WI38 (cell line): ENCODE data around the gene RHBDD1.
"Not testable (repeated sequence)": the region's sequence is repeated elsewhere in the genome, so short reads cannot be mapped to it uniquely, and the experiment has no call there.

ENCODE experiments used
- H3K4me3 ChIP-seq: 2 replicates; pipeline ENCODE4 v1.5.1; 2011; ENCODE audit warnings: low read depth, mild to moderate bottlenecking, control low read depth, low read length
- TF ChIP-seq, protein P1 (sequence below): IDR thresholded peaks from 2 replicates; pipeline ENCODE4 v1.5.1; 2012; ENCODE audit warnings: low read depth, mild to moderate bottlenecking, control low read depth, low read length

Gene RHBDD1

DNA sequence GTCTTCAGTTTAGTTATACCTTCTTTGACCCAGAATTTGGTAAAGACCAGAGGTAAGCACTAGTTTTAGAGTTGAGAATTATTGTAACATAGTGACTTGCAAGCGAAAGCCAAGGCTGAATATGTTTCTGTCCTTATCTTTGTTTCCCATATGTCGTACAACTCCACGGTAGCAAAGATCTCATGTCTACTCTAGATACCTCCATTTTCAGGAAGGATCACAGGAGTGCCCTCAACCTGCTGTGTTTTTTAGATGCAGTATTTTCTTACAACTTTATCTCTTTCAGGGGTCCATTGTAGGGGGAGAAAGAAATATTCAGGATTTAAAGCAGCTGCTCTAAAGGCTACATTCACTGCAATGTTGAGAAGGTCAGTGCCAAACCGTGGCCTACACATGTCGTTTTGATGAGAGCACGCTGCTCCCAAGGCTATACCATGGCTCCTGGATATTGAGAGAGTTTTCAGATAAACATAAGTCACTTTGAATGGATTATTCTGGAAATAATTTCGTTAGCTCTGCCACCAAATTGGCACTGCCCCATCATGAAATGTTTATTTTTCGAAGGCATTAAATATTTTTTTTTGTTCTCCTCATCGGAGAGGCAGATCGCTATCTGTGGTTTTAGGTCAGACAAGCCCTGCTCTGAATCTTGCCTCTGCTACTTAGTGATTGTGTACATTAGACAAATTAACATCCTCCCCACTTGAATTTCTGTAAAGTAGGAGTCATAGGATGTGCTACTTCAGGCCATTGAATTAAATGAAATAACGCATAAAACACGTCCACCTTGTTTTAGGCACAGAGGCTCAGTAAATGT lies 2.1 kb downstream of the RHBDD1 start:
- H3K4me3 ChIP-seq, result no peak overlapping the region
- TF ChIP-seq, protein P1, sequence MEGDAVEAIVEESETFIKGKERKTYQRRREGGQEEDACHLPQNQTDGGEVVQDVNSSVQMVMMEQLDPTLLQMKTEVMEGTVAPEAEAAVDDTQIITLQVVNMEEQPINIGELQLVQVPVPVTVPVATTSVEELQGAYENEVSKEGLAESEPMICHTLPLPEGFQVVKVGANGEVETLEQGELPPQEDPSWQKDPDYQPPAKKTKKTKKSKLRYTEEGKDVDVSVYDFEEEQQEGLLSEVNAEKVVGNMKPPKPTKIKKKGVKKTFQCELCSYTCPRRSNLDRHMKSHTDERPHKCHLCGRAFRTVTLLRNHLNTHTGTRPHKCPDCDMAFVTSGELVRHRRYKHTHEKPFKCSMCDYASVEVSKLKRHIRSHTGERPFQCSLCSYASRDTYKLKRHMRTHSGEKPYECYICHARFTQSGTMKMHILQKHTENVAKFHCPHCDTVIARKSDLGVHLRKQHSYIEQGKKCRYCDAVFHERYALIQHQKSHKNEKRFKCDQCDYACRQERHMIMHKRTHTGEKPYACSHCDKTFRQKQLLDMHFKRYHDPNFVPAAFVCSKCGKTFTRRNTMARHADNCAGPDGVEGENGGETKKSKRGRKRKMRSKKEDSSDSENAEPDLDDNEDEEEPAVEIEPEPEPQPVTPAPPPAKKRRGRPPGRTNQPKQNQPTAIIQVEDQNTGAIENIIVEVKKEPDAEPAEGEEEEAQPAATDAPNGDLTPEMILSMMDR, result no peak

DNA sequence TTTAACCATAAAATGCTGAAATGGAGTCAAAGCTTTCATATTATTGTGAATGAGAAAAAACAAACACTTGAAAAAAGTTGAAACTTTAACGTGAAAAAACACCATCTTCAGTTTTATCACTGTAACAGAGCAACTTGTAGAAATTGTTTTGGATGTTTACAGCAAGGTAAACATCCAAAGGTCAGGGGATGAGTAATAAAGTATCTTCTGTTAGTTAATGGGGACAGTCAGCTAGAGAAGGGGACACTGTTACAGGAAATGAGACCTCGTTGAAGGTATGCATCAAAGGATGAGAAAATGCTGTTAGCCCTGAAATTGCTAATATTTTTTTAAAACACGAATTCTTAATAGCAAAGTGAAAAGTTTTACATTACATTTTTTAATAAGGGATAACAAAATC lies 2.9 kb downstream of the RHBDD1 start:
- H3K4me3 ChIP-seq, result no peak overlapping the region
- TF ChIP-seq, protein P1, result no peak

DNA sequence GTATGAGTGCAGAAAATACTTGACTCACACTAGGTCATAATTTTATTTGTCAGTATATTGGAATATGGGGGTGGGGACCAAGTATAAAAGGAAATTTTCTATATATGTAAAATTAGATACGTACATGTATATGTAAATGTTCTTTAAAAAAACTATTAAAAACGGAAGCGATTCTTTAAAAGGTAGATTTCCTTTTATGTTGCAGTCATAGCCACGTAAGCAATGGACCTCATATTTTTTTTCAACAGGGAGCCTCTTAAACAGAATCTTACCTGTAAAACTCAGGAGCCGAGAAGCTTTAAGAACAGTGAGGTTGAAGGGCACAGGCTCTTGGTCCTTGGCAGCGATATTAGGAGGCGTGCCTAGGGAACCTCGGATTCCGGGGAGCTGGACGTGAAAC lies 3.3 kb downstream of the RHBDD1 start:
- no peak overlapping the region for H3K4me3 ChIP-seq
- TF ChIP-seq, protein P1, result no peak

DNA sequence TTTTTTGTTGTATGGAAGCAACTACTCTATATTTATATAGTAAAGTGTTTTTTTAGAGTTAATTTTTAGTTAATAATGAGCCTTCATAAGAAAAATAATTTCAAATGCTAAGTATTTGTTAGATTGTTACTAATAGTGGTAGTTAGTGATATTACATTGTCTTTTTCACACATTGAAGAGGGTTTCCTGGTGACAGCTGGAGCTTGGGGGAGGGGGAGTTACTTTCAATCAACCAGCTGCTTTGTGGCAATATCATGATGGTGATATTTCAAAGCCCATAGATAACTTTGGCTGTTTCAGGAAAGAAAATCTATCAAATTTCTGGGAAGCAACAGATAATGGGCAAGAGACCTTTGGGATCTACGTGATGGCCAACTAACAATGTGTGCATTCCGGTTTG lies 4.1 kb downstream of the RHBDD1 start:
- TF ChIP-seq, protein P1, result no peak
- no peak overlapping the region for H3K4me3 ChIP-seq

DNA sequence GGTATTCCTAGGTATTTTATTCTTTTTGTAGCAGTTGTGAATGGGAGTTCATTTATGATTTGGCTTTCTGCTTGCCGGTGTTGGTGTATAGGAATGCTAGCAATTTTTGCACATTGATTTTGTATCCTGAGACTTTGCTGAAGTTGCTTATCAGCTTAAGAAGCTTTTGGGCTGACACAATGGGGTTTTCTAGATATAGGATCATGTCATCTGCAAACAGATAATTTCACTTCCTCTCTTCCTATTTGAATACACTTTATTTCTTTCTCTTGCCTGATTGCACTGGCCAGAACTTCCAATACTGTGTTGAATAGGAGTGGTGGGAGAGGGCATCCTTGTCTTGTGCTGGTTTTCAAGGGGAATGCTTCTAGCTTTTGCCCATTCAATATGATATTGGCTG lies 7.1 kb downstream of the RHBDD1 start:
- not testable (repeated sequence) for H3K4me3 ChIP-seq

DNA sequence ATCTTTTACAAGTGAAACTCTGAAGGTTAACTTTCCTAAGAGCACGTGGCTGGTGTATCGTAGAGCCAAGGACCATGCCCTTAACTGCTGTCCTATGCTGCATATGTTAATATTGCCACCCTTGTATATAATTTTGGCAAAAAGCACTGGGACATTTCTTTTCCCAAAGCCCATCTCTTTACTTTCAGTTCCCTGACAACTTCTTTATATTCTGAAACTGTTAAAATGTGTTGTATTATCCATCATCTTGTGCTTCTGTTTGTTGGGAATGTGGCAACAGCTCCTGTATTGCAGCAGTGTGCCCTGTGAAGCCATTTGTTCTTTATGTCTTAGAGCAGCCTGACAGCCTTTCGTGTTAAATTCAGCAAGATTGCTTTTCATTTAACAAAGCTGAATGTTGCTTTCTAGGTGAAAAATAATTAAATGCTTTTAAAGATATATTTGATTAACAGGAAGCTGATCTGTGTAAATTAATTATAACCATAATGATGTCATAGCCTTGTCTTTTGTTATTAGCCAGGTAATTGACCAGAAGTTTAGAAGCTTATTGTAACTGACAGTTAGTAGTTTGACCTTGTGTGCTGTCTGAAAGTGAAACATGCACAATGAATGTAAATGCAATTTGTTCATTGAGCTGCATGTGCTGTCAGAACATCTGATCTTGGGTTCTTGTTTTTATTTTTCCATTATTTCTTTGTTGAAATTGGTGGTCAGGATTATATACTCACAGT lies 9.7 kb downstream of the RHBDD1 start:
- TF ChIP-seq, protein P1, result no peak

DNA sequence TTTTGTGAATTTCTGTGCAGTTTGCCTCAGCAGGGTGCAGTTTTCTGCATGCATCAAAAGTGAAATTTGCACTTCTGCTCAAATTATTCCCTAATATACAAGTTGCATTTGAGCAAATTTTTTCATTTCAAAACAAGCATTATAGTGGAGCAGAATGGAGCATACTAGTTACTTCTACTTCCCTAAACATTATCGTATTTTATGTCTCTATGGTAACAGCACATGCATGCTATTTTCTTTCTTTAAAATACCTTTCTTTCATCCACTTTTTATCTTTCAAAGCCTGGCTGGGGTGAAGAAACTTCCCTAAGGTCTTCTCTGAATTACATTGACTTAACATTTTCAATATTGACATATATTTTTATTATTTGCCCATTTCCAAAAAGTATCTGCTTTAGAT lies 11.2 kb downstream of the RHBDD1 start:
- H3K4me3 ChIP-seq, result no peak overlapping the region
- TF ChIP-seq, protein P1, result no peak

More for the DNA sequence above, 9.7 kb downstream of the RHBDD1 start:
- H3K4me3 ChIP-seq, result no peak overlapping the region
